Muscle layer of duodenum (tissue), 2 donors: ENCODE data around the gene OR2B2.

ENCODE experiments used
- H3K27ac ChIP-seq: one replicate; pipeline ENCODE4 v1.7.0; 2013; ENCODE audit warnings: mild to moderate bottlenecking, low read length
- H3K27me3 ChIP-seq: one replicate; pipeline ENCODE4 v1.7.0; 2013; ENCODE audit warnings: low read depth, mild to moderate bottlenecking, control low read depth, low read length
- H3K36me3 ChIP-seq, 2 donors: one replicate each; pipeline ENCODE4 v1.7.0; 2013; ENCODE audit warnings: low read length in 2 of 2, control low read depth in 1 of 2, mild to moderate bottlenecking in 1 of 2; ENCODE audit not compliant: insufficient read depth in 2 of 2, control insufficient read depth in 1 of 2
- H3K4me1 ChIP-seq, 2 donors: one replicate each; pipeline ENCODE4 v1.7.0; 2013; ENCODE audit warnings: low read length in 2 of 2, mild to moderate bottlenecking in 2 of 2, control low read depth in 1 of 2, moderate library complexity in 1 of 2; ENCODE audit not compliant: insufficient read depth in 2 of 2, control insufficient read depth in 1 of 2
- H3K4me3 ChIP-seq, 2 donors: one replicate each; pipeline ENCODE4 v1.7.0; 2013; ENCODE audit warnings: low read length in 2 of 2, low read depth in 1 of 2, mild to moderate bottlenecking in 1 of 2
- H3K9me3 ChIP-seq, 2 donors: one replicate each; pipeline ENCODE4 v1.7.0; 2013; ENCODE audit warnings: low read length in 2 of 2, control low read depth in 1 of 2, mild to moderate bottlenecking in 1 of 2; ENCODE audit not compliant: control insufficient read depth in 1 of 2
- donor health status: healthy.

Gene OR2B2

GRCh38 chr6:27893059-27893835, 18.9 kb downstream of the OR2B2 start:
- peaks cover 16% of the 10 kb centered on the region for H3K27me3 ChIP-seq
- H3K4me3 ChIP-seq, result peak overlapping the region; percentile 84 to 95
- no peaks in the 10 kb centered on the region for H3K9me3 ChIP-seq
- peaks cover 0 to 30% of the 10 kb centered on the region in 2 donors for H3K4me1 ChIP-seq
- H3K27ac ChIP-seq, result peak overlapping the region; percentile 95
- peaks cover 0 to 3% of the 10 kb centered on the region in 2 donors for H3K36me3 ChIP-seq

- H3K4me3 ChIP-seq, result peak overlapping the region; percentile 84 to 95
- peak overlapping the region; percentile 79 for H3K27ac ChIP-seq
- no peaks in the 10 kb centered on the region for H3K9me3 ChIP-seq
- H3K36me3 ChIP-seq, result peaks cover 0 to 3% of the 10 kb centered on the region in 2 donors
- peaks cover 0 to 30% of the 10 kb centered on the region in 2 donors for H3K4me1 ChIP-seq
- H3K27me3 ChIP-seq, result peaks cover 16% of the 10 kb centered on the region
Measured at GRCh38 chr6:27892649-27893058, 19.5 kb downstream of the OR2B2 start.

GRCh38 chr6:27891320-27891875, 20.8 kb downstream of the OR2B2 start:
- Histone ChIP-seq H3K4me3 (no peak overlapping the region), H3K27ac (no peak overlapping the region), H3K4me1 (peaks cover 0 to 30% of the 10 kb centered on the region in 2 donors), H3K9me3 (no peaks in the 10 kb centered on the region), H3K27me3 (peaks cover 16% of the 10 kb centered on the region), H3K36me3 (peaks cover 0 to 3% of the 10 kb centered on the region in 2 donors)

GRCh38 chr6:27890445-27891319, 21.5 kb downstream of the OR2B2 start:
- H3K9me3 ChIP-seq, result no peaks in the 10 kb centered on the region
- peaks cover 0 to 3% of the 10 kb centered on the region in 2 donors for H3K36me3 ChIP-seq
- H3K4me1 ChIP-seq, result peaks cover 0 to 27% of the 10 kb centered on the region in 2 donors
- H3K4me3 ChIP-seq, result peak overlapping the region; percentile 47 to 57
- H3K27ac ChIP-seq, result peak overlapping the region; percentile 11
- peaks cover 16% of the 10 kb centered on the region for H3K27me3 ChIP-seq

GRCh38 chr6:27889628-27890444, 22.4 kb downstream of the OR2B2 start:
- H3K9me3 ChIP-seq, result no peaks in the 10 kb centered on the region
- peak overlapping the region; percentile 11 for H3K27ac ChIP-seq
- peak overlapping the region; percentile 47 to 57 for H3K4me3 ChIP-seq
- peaks cover 16% of the 10 kb centered on the region for H3K27me3 ChIP-seq
- peaks cover 0 to 25% of the 10 kb centered on the region in 2 donors for H3K4me1 ChIP-seq
- H3K36me3 ChIP-seq, result no peaks in the 10 kb centered on the region

GRCh38 chr6:27889275-27889627, 22.9 kb downstream of the OR2B2 start:
- no peaks in the 10 kb centered on the region for H3K36me3 ChIP-seq
- peaks cover 16% of the 10 kb centered on the region for H3K27me3 ChIP-seq

GRCh38 chr6:27888566-27888965, 23.6 kb downstream of the OR2B2 start:
- no peaks in the 10 kb centered on the region for H3K36me3 ChIP-seq
- peaks cover 0 to 22% of the 10 kb centered on the region in 2 donors for H3K4me1 ChIP-seq
- peaks cover 16% of the 10 kb centered on the region for H3K27me3 ChIP-seq
- no peak overlapping the region for H3K27ac ChIP-seq
- H3K4me3 ChIP-seq, result no peak overlapping the region
- no peaks in the 10 kb centered on the region for H3K9me3 ChIP-seq

More at GRCh38 chr6:27889275-27889627, 22.9 kb downstream of the OR2B2 start:
- Histone ChIP-seq H3K9me3 (no peaks in the 10 kb centered on the region), H3K4me3 (no peak overlapping the region), H3K4me1 (peaks cover 0 to 25% of the 10 kb centered on the region in 2 donors), H3K27ac (no peak overlapping the region)

GRCh38 chr6:27886073-27886472, 26.1 kb downstream of the OR2B2 start:
- peaks cover 8% of the 10 kb centered on the region for H3K27me3 ChIP-seq
- H3K9me3 ChIP-seq, result no peaks in the 10 kb centered on the region
- H3K4me1 ChIP-seq, result peaks cover 0 to 8% of the 10 kb centered on the region in 2 donors
- no peak overlapping the region for H3K27ac ChIP-seq
- H3K4me3 ChIP-seq, result no peak overlapping the region
- no peaks in the 10 kb centered on the region for H3K36me3 ChIP-seq

- H3K27me3 ChIP-seq, result no peaks in the 10 kb centered on the region
- H3K9me3 ChIP-seq, result no peaks in the 10 kb centered on the region
- no peak overlapping the region for H3K27ac ChIP-seq
Measured at GRCh38 chr6:27883136-27883535, 29.1 kb downstream of the OR2B2 start.

GRCh38 chr6:27882624-27883023, 29.6 kb downstream of the OR2B2 start:
- Histone ChIP-seq H3K4me3 (no peak overlapping the region), H3K4me1 (no peaks in the 10 kb centered on the region), H3K36me3 (no peaks in the 10 kb centered on the region), H3K27ac (no peak overlapping the region), H3K27me3 (no peaks in the 10 kb centered on the region), H3K9me3 (no peaks in the 10 kb centered on the region)

More at GRCh38 chr6:27883136-27883535, 29.1 kb downstream of the OR2B2 start:
- no peak overlapping the region for H3K4me3 ChIP-seq
- no peaks in the 10 kb centered on the region for H3K4me1 ChIP-seq
- no peaks in the 10 kb centered on the region for H3K36me3 ChIP-seq
